SK-N-SH treated with all-trans-retinoic acid at 6 μM for 48 hours (cell line): ENCODE results near the gene STUM.

Experiments used
- ATAC-seq: fragments of 200-7000 bp; cut with Tn5 transposase; 3 replicates; pipeline ENCODE4 v1.9.1; 2020; ENCODE audit warnings: mild to moderate bottlenecking, moderate library complexity
- ARNTL ChIP-seq: fragments of 450-650 bp; formaldehyde crosslinking; IDR thresholded peaks from 2 replicates; pipeline ENCODE4 v1.5.0; 2020; ENCODE audit warnings: low read depth, mild to moderate bottlenecking, moderate library complexity, borderline replicate concordance
- BACH2 ChIP-seq: fragments of 250-450 bp; sonication (Bioruptor Pico); IDR thresholded peaks from 2 replicates; pipeline ENCODE4 v1.9.0; 2021; ENCODE audit warnings: mild to moderate bottlenecking, borderline replicate concordance
- CSDC2 ChIP-seq: fragments of 250-450 bp; sonication (Bioruptor Pico); IDR thresholded peaks from 2 replicates; pipeline ENCODE4 v1.5.0; 2020; ENCODE audit warnings: mild to moderate bottlenecking, moderate library complexity
- ESRRG ChIP-seq: fragments of 250-450 bp; sonication (Bioruptor Pico); IDR thresholded peaks from 2 replicates; pipeline ENCODE4 v1.6.1; 2021; ENCODE audit warnings: mild to moderate bottlenecking
- ISL1 ChIP-seq: fragments of 250-450 bp; sonication (Bioruptor Pico); IDR thresholded peaks from 2 replicates; pipeline ENCODE4 v2.1.2; 2022; ENCODE audit warnings: mild to moderate bottlenecking, moderate library complexity
- OSR1 ChIP-seq: fragments of 250-450 bp; sonication (Bioruptor Pico); IDR thresholded peaks from 2 replicates; pipeline ENCODE4 v1.8.0; 2022; ENCODE audit warnings: moderate library complexity, mild to moderate bottlenecking, inconsistent platforms
- PPARA ChIP-seq: fragments of 250-450 bp; sonication (Bioruptor Pico); IDR thresholded peaks from 2 replicates; pipeline ENCODE4 v1.5.0; 2020; ENCODE audit warnings: mild to moderate bottlenecking, borderline replicate concordance
- SNAI2 ChIP-seq: fragments of 250-450 bp; sonication (Bioruptor Pico); IDR thresholded peaks from 2 replicates; pipeline ENCODE4 v1.5.0; 2020; ENCODE audit warnings: mild to moderate bottlenecking, moderate library complexity
- TCF4 ChIP-seq: fragments of 250-450 bp; sonication (Bioruptor Pico); IDR thresholded peaks from 2 replicates; pipeline ENCODE4 v1.8.0; 2021; ENCODE audit warnings: mild to moderate bottlenecking, moderate library complexity, borderline replicate concordance
- TOX ChIP-seq: fragments of 250-450 bp; sonication (Bioruptor Pico); IDR thresholded peaks from 2 replicates; pipeline ENCODE4 v1.8.0; 2021; ENCODE audit warnings: mild to moderate bottlenecking, moderate library complexity, borderline replicate concordance
- ZC3H10 ChIP-seq: fragments of 250-450 bp; sonication (Bioruptor Pico); IDR thresholded peaks from 2 replicates; pipeline ENCODE4 v1.5.1; 2021; ENCODE audit warnings: mild to moderate bottlenecking, moderate library complexity
- ZFP3 ChIP-seq: fragments of 250-450 bp; sonication (Bioruptor Pico); IDR thresholded peaks from 2 replicates; pipeline ENCODE4 v1.5.0; 2020; ENCODE audit warnings: mild to moderate bottlenecking, moderate library complexity
- ZFP30 ChIP-seq: fragments of 450-650 bp; formaldehyde crosslinking; IDR thresholded peaks from 2 replicates; pipeline ENCODE4 v1.5.0; 2022; ENCODE audit warnings: mild to moderate bottlenecking, moderate library complexity
- ZNF565 ChIP-seq: fragments of 450-650 bp; formaldehyde crosslinking; conservative IDR thresholded peaks from 2 replicates; pipeline ENCODE4 v1.5.0; 2020; ENCODE audit warnings: low read depth, mild to moderate bottlenecking, moderate library complexity
- ZNF70 ChIP-seq: fragments of 450-650 bp; formaldehyde crosslinking; IDR thresholded peaks from 2 replicates; pipeline ENCODE4 v1.5.0; 2020; ENCODE audit warnings: mild to moderate bottlenecking, moderate library complexity
- ZNF8 ChIP-seq: fragments of 450-650 bp; formaldehyde crosslinking; IDR thresholded peaks from 2 replicates; pipeline ENCODE4 v1.5.0; 2020; ENCODE audit warnings: mild to moderate bottlenecking, moderate library complexity
- TF ChIP-seq, protein P1 (sequence below): fragments of 250-450 bp; sonication (Bioruptor Pico); IDR thresholded peaks from 2 replicates; pipeline ENCODE4 v1.8.0; 2021; ENCODE audit warnings: low read depth, mild to moderate bottlenecking, moderate library complexity, borderline replicate concordance
- TF ChIP-seq, protein P2 (sequence below): fragments of 250-450 bp; sonication (Bioruptor Pico); IDR thresholded peaks from 2 replicates; pipeline ENCODE4 v1.5.0; 2020; ENCODE audit warnings: mild to moderate bottlenecking, moderate library complexity
- TF ChIP-seq, protein P3 (sequence below): fragments of 250-450 bp; sonication (Bioruptor Pico); IDR thresholded peaks from 2 replicates; pipeline ENCODE4 v1.5.1; 2020; ENCODE audit warnings: low read depth, mild to moderate bottlenecking, moderate library complexity
- TF ChIP-seq, protein P4 (sequence below): fragments of 250-450 bp; sonication (Bioruptor Pico); IDR thresholded peaks from 2 replicates; pipeline ENCODE4 v1.5.1; 2021; ENCODE audit warnings: mild to moderate bottlenecking, moderate library complexity
- TF ChIP-seq, protein P5 (sequence below): fragments of 250-450 bp; sonication (Bioruptor Pico); IDR thresholded peaks from 2 replicates; pipeline ENCODE4 v1.8.0; 2020; ENCODE audit warnings: mild to moderate bottlenecking, moderate library complexity, borderline replicate concordance

Gene STUM

DNA sequence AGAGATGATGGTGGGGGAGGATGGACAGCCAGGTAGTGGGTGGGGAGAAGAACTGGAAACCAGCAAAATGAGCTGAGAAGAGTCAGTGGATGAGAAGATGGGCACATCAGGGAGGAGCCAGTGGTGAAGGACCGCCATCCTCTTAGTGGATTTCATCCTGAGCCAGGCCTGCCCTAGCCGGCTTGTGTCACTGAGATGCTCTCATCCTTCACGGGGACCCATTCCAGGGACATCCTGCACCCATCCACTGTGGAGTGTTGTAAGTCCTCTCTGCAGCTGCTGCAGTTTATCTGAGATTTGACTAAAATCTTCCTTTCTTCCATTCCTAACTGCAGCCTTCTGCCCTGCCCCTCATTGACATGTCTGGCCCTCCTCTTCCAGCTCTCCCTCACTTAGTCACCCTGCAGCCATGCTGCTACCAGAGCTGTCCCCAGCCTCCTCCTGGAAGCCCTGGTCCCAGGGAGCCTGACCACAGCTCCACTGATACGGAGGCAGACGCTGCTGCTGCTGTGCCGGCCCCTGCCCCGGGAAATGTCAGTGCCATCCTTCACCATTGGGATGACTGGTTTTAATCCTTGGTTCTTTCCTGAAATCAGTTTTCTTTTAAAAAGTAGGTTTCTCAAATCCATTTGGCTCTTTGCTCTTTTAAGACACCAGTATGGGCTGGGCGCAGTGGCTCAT, 33.2 kb downstream of the STUM start:
- ATAC-seq: no peak
- TF ChIP-seq, protein P1, sequence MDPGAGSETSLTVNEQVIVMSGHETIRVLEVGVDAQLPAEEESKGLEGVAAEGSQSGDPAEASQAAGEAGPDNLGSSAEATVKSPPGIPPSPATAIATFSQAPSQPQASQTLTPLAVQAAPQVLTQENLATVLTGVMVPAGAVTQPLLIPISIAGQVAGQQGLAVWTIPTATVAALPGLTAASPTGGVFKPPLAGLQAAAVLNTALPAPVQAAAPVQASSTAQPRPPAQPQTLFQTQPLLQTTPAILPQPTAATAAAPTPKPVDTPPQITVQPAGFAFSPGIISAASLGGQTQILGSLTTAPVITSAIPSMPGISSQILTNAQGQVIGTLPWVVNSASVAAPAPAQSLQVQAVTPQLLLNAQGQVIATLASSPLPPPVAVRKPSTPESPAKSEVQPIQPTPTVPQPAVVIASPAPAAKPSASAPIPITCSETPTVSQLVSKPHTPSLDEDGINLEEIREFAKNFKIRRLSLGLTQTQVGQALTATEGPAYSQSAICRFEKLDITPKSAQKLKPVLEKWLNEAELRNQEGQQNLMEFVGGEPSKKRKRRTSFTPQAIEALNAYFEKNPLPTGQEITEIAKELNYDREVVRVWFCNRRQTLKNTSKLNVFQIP (CRISPR knock-in tag): no peak
- no peak for TF ChIP-seq ZNF70 (CRISPR knock-in tag)
- no peak for TF ChIP-seq ZC3H10
- no peak for TF ChIP-seq CSDC2 (CRISPR knock-in tag)
- TF ChIP-seq, protein P2, sequence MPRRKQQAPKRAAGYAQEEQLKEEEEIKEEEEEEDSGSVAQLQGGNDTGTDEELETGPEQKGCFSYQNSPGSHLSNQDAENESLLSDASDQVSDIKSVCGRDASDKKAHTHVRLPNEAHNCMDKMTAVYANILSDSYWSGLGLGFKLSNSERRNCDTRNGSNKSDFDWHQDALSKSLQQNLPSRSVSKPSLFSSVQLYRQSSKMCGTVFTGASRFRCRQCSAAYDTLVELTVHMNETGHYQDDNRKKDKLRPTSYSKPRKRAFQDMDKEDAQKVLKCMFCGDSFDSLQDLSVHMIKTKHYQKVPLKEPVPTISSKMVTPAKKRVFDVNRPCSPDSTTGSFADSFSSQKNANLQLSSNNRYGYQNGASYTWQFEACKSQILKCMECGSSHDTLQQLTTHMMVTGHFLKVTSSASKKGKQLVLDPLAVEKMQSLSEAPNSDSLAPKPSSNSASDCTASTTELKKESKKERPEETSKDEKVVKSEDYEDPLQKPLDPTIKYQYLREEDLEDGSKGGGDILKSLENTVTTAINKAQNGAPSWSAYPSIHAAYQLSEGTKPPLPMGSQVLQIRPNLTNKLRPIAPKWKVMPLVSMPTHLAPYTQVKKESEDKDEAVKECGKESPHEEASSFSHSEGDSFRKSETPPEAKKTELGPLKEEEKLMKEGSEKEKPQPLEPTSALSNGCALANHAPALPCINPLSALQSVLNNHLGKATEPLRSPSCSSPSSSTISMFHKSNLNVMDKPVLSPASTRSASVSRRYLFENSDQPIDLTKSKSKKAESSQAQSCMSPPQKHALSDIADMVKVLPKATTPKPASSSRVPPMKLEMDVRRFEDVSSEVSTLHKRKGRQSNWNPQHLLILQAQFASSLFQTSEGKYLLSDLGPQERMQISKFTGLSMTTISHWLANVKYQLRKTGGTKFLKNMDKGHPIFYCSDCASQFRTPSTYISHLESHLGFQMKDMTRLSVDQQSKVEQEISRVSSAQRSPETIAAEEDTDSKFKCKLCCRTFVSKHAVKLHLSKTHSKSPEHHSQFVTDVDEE (CRISPR knock-in tag): no peak
- TF ChIP-seq ARNTL (CRISPR knock-in tag): no peak
- no peak for TF ChIP-seq ISL1 (CRISPR knock-in tag)
- TF ChIP-seq ZFP30 (CRISPR knock-in tag): no peak
- no peak for TF ChIP-seq PPARA (CRISPR knock-in tag)

DNA sequence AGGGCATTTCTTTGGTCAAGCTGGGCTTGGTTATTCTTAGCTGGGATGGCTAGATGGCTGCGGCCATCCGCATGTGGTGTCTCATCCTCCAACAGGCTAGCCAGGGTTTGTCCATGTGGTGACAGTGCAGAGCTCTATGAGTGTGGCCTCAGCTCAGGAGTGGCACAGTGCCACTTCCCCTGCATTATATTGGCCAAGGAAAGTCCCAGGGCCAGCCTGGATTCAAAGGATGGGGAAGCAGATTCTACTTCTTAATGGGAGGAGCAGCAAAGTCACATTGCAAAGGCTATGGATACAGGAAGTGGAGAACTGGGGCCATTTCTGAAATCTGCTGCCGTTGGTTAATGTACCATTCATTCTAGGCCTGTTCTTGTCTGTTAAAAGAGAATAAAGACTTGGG, 34.4 kb downstream of the STUM start:
- ATAC-seq: no peak
- TF ChIP-seq ZFP3 (CRISPR knock-in tag) (no peak), PPARA (CRISPR knock-in tag) (no peak), ISL1 (CRISPR knock-in tag) (no peak), ZNF8 (CRISPR knock-in tag) (no peak), BACH2 (CRISPR knock-in tag) (no peak), ZNF70 (CRISPR knock-in tag) (no peak), TCF4 (CRISPR knock-in tag) (no peak), TOX (no peak), SNAI2 (CRISPR knock-in tag) (no peak), ZNF565 (CRISPR knock-in tag) (no peak), ESRRG (CRISPR knock-in tag) (no peak), ZFP30 (CRISPR knock-in tag) (no peak), CSDC2 (CRISPR knock-in tag) (no peak), OSR1 (CRISPR knock-in tag) (no peak), ARNTL (CRISPR knock-in tag) (no peak)
- TF ChIP-seq, protein P3, sequence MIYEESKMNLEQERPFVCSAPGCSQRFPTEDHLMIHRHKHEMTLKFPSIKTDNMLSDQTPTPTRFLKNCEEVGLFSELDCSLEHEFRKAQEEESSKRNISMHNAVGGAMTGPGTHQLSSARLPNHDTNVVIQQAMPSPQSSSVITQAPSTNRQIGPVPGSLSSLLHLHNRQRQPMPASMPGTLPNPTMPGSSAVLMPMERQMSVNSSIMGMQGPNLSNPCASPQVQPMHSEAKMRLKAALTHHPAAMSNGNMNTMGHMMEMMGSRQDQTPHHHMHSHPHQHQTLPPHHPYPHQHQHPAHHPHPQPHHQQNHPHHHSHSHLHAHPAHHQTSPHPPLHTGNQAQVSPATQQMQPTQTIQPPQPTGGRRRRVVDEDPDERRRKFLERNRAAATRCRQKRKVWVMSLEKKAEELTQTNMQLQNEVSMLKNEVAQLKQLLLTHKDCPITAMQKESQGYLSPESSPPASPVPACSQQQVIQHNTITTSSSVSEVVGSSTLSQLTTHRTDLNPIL (CRISPR knock-in tag): no peak
- TF ChIP-seq, protein P1 (CRISPR knock-in tag): no peak
- TF ChIP-seq, protein P4, sequence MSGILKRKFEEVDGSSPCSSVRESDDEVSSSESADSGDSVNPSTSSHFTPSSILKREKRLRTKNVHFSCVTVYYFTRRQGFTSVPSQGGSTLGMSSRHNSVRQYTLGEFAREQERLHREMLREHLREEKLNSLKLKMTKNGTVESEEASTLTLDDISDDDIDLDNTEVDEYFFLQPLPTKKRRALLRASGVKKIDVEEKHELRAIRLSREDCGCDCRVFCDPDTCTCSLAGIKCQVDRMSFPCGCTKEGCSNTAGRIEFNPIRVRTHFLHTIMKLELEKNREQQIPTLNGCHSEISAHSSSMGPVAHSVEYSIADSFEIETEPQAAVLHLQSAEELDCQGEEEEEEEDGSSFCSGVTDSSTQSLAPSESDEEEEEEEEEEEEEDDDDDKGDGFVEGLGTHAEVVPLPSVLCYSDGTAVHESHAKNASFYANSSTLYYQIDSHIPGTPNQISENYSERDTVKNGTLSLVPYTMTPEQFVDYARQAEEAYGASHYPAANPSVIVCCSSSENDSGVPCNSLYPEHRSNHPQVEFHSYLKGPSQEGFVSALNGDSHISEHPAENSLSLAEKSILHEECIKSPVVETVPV (CRISPR knock-in tag): no peak
- TF ChIP-seq, protein P5, sequence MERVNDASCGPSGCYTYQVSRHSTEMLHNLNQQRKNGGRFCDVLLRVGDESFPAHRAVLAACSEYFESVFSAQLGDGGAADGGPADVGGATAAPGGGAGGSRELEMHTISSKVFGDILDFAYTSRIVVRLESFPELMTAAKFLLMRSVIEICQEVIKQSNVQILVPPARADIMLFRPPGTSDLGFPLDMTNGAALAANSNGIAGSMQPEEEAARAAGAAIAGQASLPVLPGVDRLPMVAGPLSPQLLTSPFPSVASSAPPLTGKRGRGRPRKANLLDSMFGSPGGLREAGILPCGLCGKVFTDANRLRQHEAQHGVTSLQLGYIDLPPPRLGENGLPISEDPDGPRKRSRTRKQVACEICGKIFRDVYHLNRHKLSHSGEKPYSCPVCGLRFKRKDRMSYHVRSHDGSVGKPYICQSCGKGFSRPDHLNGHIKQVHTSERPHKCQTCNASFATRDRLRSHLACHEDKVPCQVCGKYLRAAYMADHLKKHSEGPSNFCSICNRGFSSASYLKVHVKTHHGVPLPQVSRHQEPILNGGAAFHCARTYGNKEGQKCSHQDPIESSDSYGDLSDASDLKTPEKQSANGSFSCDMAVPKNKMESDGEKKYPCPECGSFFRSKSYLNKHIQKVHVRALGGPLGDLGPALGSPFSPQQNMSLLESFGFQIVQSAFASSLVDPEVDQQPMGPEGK (CRISPR knock-in tag): no peak
- TF ChIP-seq, protein P2 (CRISPR knock-in tag): no peak
